GM12865 (cell line): Measurements from ENCODE around the gene RDX.

ENCODE experiments used
- DNase-seq: peaks from one replicate; pipeline ENCODE4 v3.0.0; 2010; ENCODE audit warnings: low read depth
- H3K4me3 ChIP-seq: 2 replicates; pipeline ENCODE4 v1.5.1; 2011; ENCODE audit warnings: mild to moderate bottlenecking, low read depth, low read length, control low read depth
- CTCF ChIP-seq: IDR thresholded peaks from 2 replicates; pipeline ENCODE4 v1.5.1; 2011; ENCODE audit warnings: low read length, control low read depth, low read depth, inconsistent platforms; ENCODE audit not compliant: insufficient read depth; ENCODE audit errors: missing control alignments

The RDX gene

GRCh38 chr11:110131386-110132123, 164.9 kb downstream of the RDX start:
- no peak overlapping the region for H3K4me3 ChIP-seq
- no peak for TF ChIP-seq CTCF
- DNase-seq, result no peak

GRCh38 chr11:110130642-110131238, 165.7 kb downstream of the RDX start:
- H3K4me3 ChIP-seq, result no peak overlapping the region
- TF ChIP-seq CTCF, result no peak
- DNase-seq, result no peak

GRCh38 chr11:110128161-110128560, 168.3 kb downstream of the RDX start:
- no peak for TF ChIP-seq CTCF
- no peak overlapping the region for H3K4me3 ChIP-seq
- DNase-seq, result no peak

- no peak for DNase-seq
- H3K4me3 ChIP-seq, result no peak overlapping the region
- TF ChIP-seq CTCF, result no peak
Measured at GRCh38 chr11:110126936-110127335, 169.5 kb downstream of the RDX start.

GRCh38 chr11:110125632-110126031, 170.8 kb downstream of the RDX start:
- no peak for TF ChIP-seq CTCF
- no peak overlapping the region for H3K4me3 ChIP-seq
- no peak for DNase-seq
